ENCODE data around the gene TSHZ3. TPM values are rescaled to one million over a fixed set of nuclear protein-coding genes. Genes with fewer than 3 reads are reported as not detected.

TSHZ3 gene
- total and polyA plus RNA-seq, 7 donors = 0.46 to 27.7 (median 16.1) TPM

DNA sequence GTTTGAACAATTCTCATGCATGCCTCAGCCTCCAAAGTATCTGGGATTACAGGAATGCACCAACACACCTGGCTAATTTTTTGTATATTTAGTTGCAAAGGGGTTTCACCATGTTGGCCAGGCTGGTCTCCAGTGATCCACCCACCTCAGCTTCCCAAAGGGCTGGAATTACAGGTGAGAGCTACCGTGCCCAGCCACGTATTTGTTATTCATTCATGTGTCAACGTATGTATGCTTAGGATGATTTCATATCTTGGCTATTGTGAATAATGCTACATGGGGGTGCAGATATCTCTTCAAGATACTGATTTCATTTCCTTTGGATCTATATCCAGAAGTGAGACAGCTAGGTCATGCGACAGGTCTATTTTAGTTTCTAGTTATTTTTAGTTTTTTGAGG lies 113.4 kb downstream of the TSHZ3 start:
- Histone ChIP-seq H3K4me1 (no peaks in the 10 kb centered on the region), H3K27ac (no peak overlapping the region), H3K4me3 (no peak overlapping the region), H3K27me3 (no peaks in the 10 kb centered on the region), H3K36me3 (no peaks in the 10 kb centered on the region), H3K9me3 (no peaks in the 10 kb centered on the region)
- intact Hi-C loops (cut with DNase I) = no loop called here
- no peak for TF ChIP-seq POLR2AphosphoS5 (IDR thresholded peaks at IDR 0.05)
- no peak for TF ChIP-seq POLR2A (IDR thresholded peaks at IDR 0.05)
- TF ChIP-seq, protein P1, sequence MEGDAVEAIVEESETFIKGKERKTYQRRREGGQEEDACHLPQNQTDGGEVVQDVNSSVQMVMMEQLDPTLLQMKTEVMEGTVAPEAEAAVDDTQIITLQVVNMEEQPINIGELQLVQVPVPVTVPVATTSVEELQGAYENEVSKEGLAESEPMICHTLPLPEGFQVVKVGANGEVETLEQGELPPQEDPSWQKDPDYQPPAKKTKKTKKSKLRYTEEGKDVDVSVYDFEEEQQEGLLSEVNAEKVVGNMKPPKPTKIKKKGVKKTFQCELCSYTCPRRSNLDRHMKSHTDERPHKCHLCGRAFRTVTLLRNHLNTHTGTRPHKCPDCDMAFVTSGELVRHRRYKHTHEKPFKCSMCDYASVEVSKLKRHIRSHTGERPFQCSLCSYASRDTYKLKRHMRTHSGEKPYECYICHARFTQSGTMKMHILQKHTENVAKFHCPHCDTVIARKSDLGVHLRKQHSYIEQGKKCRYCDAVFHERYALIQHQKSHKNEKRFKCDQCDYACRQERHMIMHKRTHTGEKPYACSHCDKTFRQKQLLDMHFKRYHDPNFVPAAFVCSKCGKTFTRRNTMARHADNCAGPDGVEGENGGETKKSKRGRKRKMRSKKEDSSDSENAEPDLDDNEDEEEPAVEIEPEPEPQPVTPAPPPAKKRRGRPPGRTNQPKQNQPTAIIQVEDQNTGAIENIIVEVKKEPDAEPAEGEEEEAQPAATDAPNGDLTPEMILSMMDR (IDR thresholded peaks at IDR 0.05) = no peak
- TF ChIP-seq EP300 (IDR thresholded peaks at IDR 0.05) = no peak
- no peak for DNase-seq
- 78 to 91% methylated on average over 4 of the region's 4 CpGs for WGBS, 2 donors

DNA sequence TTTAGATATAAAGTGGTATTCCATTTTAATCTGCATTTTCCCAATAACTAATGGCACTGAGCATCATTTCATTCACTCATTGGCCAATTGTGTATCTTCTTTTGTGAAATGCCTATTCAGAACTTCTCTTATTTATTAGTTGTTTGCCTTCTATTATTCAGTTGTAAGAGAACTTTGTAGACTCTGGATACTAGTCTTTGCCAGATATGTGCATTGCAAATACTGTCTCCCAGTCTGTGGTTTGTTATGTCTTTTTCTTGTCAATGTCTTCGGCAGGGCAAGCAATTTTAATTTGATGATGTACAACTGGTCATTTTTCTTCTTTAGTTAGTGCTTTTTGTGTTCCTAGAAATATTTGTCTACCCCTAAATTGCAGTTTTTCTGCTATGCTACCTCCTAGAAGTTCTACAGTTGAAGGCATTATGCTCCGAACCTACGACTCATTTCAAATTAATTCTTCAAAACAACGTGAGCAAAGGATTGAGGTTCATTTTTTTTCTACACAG lies 115.9 kb downstream of the TSHZ3 start:
- DNase-seq = no peak
- no peaks in the 10 kb centered on the region for H3K9me3 ChIP-seq
- no peak overlapping the region for H3K27ac ChIP-seq
- WGBS, 2 donors = 72 to 76% methylated on average over 4 of the region's 4 CpGs
- H3K36me3 ChIP-seq = no peaks in the 10 kb centered on the region
- no peak overlapping the region for H3K4me3 ChIP-seq
- intact Hi-C loops (cut with DNase I) = no loop called here
- H3K4me1 ChIP-seq = no peaks in the 10 kb centered on the region
- TF ChIP-seq POLR2A (IDR thresholded peaks at IDR 0.05) (no peak), EP300 (IDR thresholded peaks at IDR 0.05) (no peak), POLR2AphosphoS5 (IDR thresholded peaks at IDR 0.05) (no peak)
- TF ChIP-seq, protein P1 (IDR thresholded peaks at IDR 0.05) = no peak
- H3K27me3 ChIP-seq = no peaks in the 10 kb centered on the region

- no peak overlapping the region for H3K27ac ChIP-seq
- intact Hi-C loops (cut with DNase I) = no loop called here
- H3K4me1 ChIP-seq = no peaks in the 10 kb centered on the region
- DNase-seq = no peak
- 85 to 86% methylated on average over 3 of the region's 3 CpGs for WGBS, 2 donors
- no peaks in the 10 kb centered on the region for H3K27me3 ChIP-seq
- no peak for TF ChIP-seq EP300 (IDR thresholded peaks at IDR 0.05)
- TF ChIP-seq POLR2AphosphoS5 (IDR thresholded peaks at IDR 0.05) = no peak
- TF ChIP-seq, protein P1 (IDR thresholded peaks at IDR 0.05) = no peak
- TF ChIP-seq POLR2A (IDR thresholded peaks at IDR 0.05) = no peak
- no peak overlapping the region for H3K4me3 ChIP-seq
- H3K9me3 ChIP-seq = no peaks in the 10 kb centered on the region
- no peaks in the 10 kb centered on the region for H3K36me3 ChIP-seq
Measured at GRCh38 chr19:31232871-31233270, 116.4 kb downstream of the TSHZ3 start.

- no peak overlapping the region for H3K27ac ChIP-seq
- no peak overlapping the region for H3K4me3 ChIP-seq
- no peaks in the 10 kb centered on the region for H3K36me3 ChIP-seq
- intact Hi-C loops (cut with DNase I) = no loop called here
- TF ChIP-seq POLR2A (IDR thresholded peaks at IDR 0.05) = no peak
- no peak for TF ChIP-seq POLR2AphosphoS5 (IDR thresholded peaks at IDR 0.05)
- TF ChIP-seq, protein P1 (IDR thresholded peaks at IDR 0.05) = no peak
- no peak for TF ChIP-seq EP300 (IDR thresholded peaks at IDR 0.05)
- H3K4me1 ChIP-seq = no peaks in the 10 kb centered on the region
- WGBS, 2 donors = 52 to 76% methylated on average over 5 of the region's 5 CpGs
- H3K27me3 ChIP-seq = no peaks in the 10 kb centered on the region
- DNase-seq = no peak
- no peaks in the 10 kb centered on the region for H3K9me3 ChIP-seq
Measured at GRCh38 chr19:31232180-31232579, 117.1 kb downstream of the TSHZ3 start.

DNA sequence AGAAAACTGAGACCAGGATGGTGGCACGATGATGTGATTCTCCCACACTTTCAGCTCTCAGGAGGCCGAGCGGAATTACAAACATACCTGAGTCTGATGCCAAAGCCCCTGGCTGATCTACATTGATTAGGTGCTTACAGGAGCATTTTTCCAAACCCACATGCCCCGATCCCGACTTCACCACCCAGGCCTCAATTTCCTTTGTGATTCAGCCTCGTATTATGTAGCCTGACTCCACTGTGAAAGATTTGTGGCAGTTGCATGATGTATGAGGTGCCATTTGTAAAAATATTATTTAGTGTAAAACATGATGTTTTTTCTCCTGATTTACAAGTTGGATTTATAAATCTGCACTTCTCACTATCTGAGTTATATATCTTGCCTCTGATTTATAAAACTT lies 118.0 kb downstream of the TSHZ3 start:
- Histone ChIP-seq H3K9me3 (no peaks in the 10 kb centered on the region), H3K36me3 (no peaks in the 10 kb centered on the region), H3K4me1 (no peaks in the 10 kb centered on the region), H3K4me3 (no peak overlapping the region), H3K27me3 (no peaks in the 10 kb centered on the region), H3K27ac (no peak overlapping the region)
- intact Hi-C loops (cut with DNase I) = no loop called here
- no peak for DNase-seq
- TF ChIP-seq EP300 (IDR thresholded peaks at IDR 0.05) = no peak
- no peak for TF ChIP-seq POLR2A (IDR thresholded peaks at IDR 0.05)
- no peak for TF ChIP-seq POLR2AphosphoS5 (IDR thresholded peaks at IDR 0.05)
- TF ChIP-seq, protein P1 (IDR thresholded peaks at IDR 0.05) = no peak
- 90 to 94% methylated on average over 6 of the region's 6 CpGs for WGBS, 2 donors

Data from sigmoid colon (tissue), 7 donors.